Measurements from ENCODE around the gene PRSS8. TPM values are rescaled to one million over a fixed set of nuclear protein-coding genes. Genes with fewer than 3 reads are reported as not detected.
A peak's percentile ranks its signal among the peaks of the same experiment; 100 is the strongest.
"Not testable (repeated sequence)": the region's sequence is repeated elsewhere in the genome, so short reads cannot be mapped to it uniquely, and the experiment has no call there.

The PRSS8 gene
- total RNA-seq, 3 donors from 2014 or later (not counting 1 experiment from before 2014, with no cell fraction given): not detected

DNA sequence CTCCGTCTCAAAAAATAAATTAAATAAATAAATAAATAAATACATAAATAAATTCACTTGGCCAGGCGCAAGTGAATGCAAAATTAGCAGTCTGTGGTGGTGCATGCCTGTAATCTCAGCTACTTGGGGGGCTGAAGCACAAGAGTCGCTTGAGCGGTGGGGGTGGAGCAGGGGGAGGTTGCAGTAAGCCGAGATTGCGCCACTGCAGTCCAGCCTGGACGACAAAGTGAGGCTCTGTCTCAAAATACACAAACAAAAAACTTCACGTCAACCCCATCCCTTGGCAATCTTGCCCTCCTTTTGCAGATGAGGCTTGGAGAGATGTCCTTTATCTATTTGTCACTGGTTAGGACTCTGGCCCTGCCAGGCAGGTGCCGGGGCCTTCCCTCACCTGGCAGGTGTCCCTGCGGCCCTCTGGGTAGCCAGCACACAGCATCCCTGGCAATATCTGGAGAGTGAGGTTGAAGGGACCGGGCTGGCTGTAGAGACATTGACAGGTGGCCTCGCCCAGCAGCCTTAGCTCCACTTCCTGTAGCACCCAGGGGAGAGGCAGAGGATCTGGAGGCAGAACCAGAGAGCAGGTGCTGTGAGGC is 10.0 kb upstream of the PRSS8 start:
- TF ChIP-seq, protein P1, sequence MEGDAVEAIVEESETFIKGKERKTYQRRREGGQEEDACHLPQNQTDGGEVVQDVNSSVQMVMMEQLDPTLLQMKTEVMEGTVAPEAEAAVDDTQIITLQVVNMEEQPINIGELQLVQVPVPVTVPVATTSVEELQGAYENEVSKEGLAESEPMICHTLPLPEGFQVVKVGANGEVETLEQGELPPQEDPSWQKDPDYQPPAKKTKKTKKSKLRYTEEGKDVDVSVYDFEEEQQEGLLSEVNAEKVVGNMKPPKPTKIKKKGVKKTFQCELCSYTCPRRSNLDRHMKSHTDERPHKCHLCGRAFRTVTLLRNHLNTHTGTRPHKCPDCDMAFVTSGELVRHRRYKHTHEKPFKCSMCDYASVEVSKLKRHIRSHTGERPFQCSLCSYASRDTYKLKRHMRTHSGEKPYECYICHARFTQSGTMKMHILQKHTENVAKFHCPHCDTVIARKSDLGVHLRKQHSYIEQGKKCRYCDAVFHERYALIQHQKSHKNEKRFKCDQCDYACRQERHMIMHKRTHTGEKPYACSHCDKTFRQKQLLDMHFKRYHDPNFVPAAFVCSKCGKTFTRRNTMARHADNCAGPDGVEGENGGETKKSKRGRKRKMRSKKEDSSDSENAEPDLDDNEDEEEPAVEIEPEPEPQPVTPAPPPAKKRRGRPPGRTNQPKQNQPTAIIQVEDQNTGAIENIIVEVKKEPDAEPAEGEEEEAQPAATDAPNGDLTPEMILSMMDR (IDR thresholded peaks at IDR 0.05): no peak
- peaks cover 15 to 28% of the 10 kb centered on the region in 2 donors for H3K4me1 Mint-ChIP-seq
- H3K9me3 Mint-ChIP-seq: no peaks in the 10 kb centered on the region
- WGBS (ENCODE audit: insufficient coverage): 97% methylated on average over 9 of the region's 12 CpGs
- H3K36me3 Mint-ChIP-seq: no peaks in the 10 kb centered on the region
- no peaks in the 10 kb centered on the region for H3K27me3 ChIP-seq (ENCODE audit: control insufficient read depth, insufficient read depth, low read length)
- ATAC-seq (no peak), DNase-seq (peak in 1 of 2 donors; percentile 3)
- intact Hi-C loops (cut with micrococcal nuclease): no loop called here
- peaks cover 31% of the 10 kb centered on the region for H3K4me1 ChIP-seq (ENCODE audit: control insufficient read depth, insufficient read depth, low read length)
- H3K36me3 ChIP-seq (ENCODE audit: control insufficient read depth, insufficient read depth, low read length): no peaks in the 10 kb centered on the region
- no peaks in the 10 kb centered on the region for H3K9me3 ChIP-seq (ENCODE audit: control insufficient read depth, insufficient read depth, low read length)
- no peak overlapping the region for H3K27ac Mint-ChIP-seq
- no peak overlapping the region for H3K4me3 ChIP-seq (ENCODE audit: low read length)
- H3K27ac ChIP-seq (ENCODE audit: low read length): no peak overlapping the region
- no peak overlapping the region for H3K4me3 Mint-ChIP-seq
- peaks cover 0 to 7% of the 10 kb centered on the region in 2 donors for H3K27me3 Mint-ChIP-seq (ENCODE audit: low read depth in 2 of 2)

DNA sequence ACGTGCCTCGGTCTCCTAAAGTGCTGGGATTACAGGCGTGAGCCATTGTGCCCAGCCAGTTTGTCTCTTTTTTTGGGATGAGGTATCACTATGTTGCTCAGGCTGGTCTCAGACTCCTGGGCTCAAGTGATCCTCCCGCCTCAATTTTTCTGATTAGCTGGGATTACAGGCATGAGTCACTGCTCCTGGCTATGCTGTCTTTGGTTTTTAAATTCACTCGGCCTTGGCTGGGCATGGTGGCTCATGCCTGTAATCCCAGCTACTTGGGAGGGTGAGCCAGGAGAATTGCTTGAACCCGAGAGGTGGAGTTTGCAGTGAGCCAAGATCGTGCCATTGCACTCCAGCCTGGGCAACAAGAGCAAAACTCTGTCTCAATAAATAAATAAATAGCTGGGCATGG is 8.9 kb upstream of the PRSS8 start:
- not testable (repeated sequence) for H3K27ac Mint-ChIP-seq; H3K27ac ChIP-seq (ENCODE audit: low read length); H3K4me3 ChIP-seq (ENCODE audit: low read length); DNase-seq; ATAC-seq; H3K27me3 ChIP-seq (ENCODE audit: control insufficient read depth, insufficient read depth, low read length); H3K9me3 Mint-ChIP-seq; H3K36me3 Mint-ChIP-seq; H3K9me3 ChIP-seq (ENCODE audit: control insufficient read depth, insufficient read depth, low read length); H3K27me3 Mint-ChIP-seq (ENCODE audit: low read depth in 2 of 2); H3K36me3 ChIP-seq (ENCODE audit: control insufficient read depth, insufficient read depth, low read length)
- peak overlapping the region; percentile 82 for H3K4me3 Mint-ChIP-seq
- H3K4me1 ChIP-seq (ENCODE audit: control insufficient read depth, insufficient read depth, low read length): peaks cover 24% of the 10 kb centered on the region
- intact Hi-C loops (cut with micrococcal nuclease): loop anchor here (5.0 kb wide), 2 partner anchors 37 to 298 kb away; partner anchors contain the start of genes BCKDK and ZNF843
- 95% methylated on average over 7 of the region's 7 CpGs for whole genome bisulfite sequencing (ENCODE audit: insufficient coverage)
- H3K4me1 Mint-ChIP-seq: peaks cover 15 to 23% of the 10 kb centered on the region in 2 donors

DNA sequence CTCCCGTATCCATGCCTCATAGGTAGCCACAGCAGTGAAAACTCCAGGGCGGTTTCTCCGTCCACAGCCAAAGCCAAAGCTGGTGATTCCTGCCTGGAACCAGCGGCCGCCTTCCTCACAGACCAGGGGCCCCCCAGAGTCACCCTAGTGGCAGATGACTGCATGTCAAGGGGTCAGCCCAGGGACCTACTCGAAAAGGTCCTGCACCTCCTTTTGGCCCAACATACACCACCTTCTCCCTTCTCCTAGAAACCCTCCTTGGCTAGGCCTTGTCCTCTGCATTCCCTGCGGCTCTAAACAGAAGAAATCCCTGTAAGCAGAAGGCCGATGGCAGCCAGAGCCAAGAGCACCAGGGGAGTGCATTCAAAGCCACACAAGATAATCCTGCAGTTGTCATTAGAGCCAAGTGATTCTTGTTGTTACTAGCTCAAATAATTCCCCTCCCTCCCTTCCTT is 8.2 kb upstream of the PRSS8 start:
- H3K27me3 ChIP-seq (ENCODE audit: control insufficient read depth, insufficient read depth, low read length): no peaks in the 10 kb centered on the region
- peaks cover 19% of the 10 kb centered on the region for H3K4me1 ChIP-seq (ENCODE audit: control insufficient read depth, insufficient read depth, low read length)
- TF ChIP-seq, protein P1 (IDR thresholded peaks at IDR 0.05): no peak
- no peaks in the 10 kb centered on the region for H3K36me3 ChIP-seq (ENCODE audit: control insufficient read depth, insufficient read depth, low read length)
- peak in 1 of 2 donors; percentile 6 for DNase-seq
- WGBS (ENCODE audit: insufficient coverage): 95% methylated on average over 8 of the region's 8 CpGs
- intact Hi-C loops (cut with micrococcal nuclease): loop anchor here (2.0 to 5.0 kb wide), 3 partner anchors 36 to 299 kb away; partner anchors contain the start of genes BCKDK, HSD3B7 and ZNF843
- no peak overlapping the region for H3K4me3 ChIP-seq (ENCODE audit: low read length)
- H3K36me3 Mint-ChIP-seq: no peaks in the 10 kb centered on the region
- ATAC-seq: no peak
- no peaks in the 10 kb centered on the region for H3K9me3 Mint-ChIP-seq
- H3K27ac ChIP-seq (ENCODE audit: low read length): no peak overlapping the region
- peak overlapping the region; percentile 82 for H3K4me3 Mint-ChIP-seq
- peak overlapping the region; percentile 56 to 65 for H3K27ac Mint-ChIP-seq
- H3K27me3 Mint-ChIP-seq (ENCODE audit: low read depth in 2 of 2): peaks cover 0 to 7% of the 10 kb centered on the region in 2 donors
- peaks cover 15 to 22% of the 10 kb centered on the region in 2 donors for H3K4me1 Mint-ChIP-seq
- no peaks in the 10 kb centered on the region for H3K9me3 ChIP-seq (ENCODE audit: control insufficient read depth, insufficient read depth, low read length)

DNA sequence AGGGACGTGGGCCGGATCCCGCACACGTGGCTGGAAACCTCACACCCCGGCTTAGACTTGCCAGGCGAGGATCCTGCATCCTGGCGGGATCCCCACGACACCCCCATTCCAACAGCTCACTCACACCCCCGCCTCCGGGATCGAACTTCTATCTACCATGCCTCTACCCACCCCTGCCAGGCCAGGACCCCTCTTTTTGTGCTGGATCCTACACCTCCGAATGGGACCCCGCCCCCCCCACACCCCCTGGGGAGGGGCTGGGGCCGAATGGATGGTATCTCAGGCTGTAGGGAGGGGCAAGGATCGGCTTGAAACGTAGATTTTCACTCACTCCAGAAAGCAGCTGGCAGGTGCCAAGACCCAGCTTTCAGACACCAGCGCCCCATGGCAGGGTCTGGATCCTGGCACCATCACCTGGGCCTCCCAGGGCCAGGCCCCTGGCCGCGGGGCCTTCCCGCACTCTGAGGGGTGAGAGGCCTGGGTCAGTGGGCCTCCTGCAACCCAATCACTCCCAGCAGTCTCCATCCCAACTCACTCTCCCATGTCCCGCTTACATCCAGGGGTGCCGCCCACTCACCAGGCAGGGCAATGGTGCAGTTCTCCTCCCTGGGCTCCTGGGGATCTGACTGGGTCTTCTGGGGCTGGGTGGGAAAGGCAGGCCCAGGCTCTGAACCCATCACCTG is 7.6 kb upstream of the PRSS8 start:
- Mint-ChIP-seq H3K4me1 (peaks cover 15 to 22% of the 10 kb centered on the region in 2 donors), H3K36me3 (no peaks in the 10 kb centered on the region), H3K4me3 (peak overlapping the region; percentile 82), H3K27me3 (ENCODE audit: low read depth in 2 of 2) (peaks cover 0 to 7% of the 10 kb centered on the region in 2 donors), H3K27ac (peak overlapping the region; percentile 56 to 82), H3K9me3 (no peaks in the 10 kb centered on the region)
- DNase-seq (peak in 1 of 2 donors; percentile 19), ATAC-seq (no peak)
- intact Hi-C loops (cut with micrococcal nuclease): loop anchor here (2.0 to 5.0 kb wide), 3 partner anchors 36 to 299 kb away; partner anchors contain the start of genes BCKDK, HSD3B7 and ZNF843
- H3K9me3 ChIP-seq (ENCODE audit: control insufficient read depth, insufficient read depth, low read length): no peaks in the 10 kb centered on the region
- H3K27me3 ChIP-seq (ENCODE audit: control insufficient read depth, insufficient read depth, low read length): no peaks in the 10 kb centered on the region
- 77% methylated on average over 21 of the region's 22 CpGs for WGBS (ENCODE audit: insufficient coverage)
- H3K27ac ChIP-seq (ENCODE audit: low read length): peak overlapping the region; percentile 11
- TF ChIP-seq, protein P1 (IDR thresholded peaks at IDR 0.05): no peak
- no peaks in the 10 kb centered on the region for H3K36me3 ChIP-seq (ENCODE audit: control insufficient read depth, insufficient read depth, low read length)
- H3K4me3 ChIP-seq (ENCODE audit: low read length): peak overlapping the region; percentile 6
- H3K4me1 ChIP-seq (ENCODE audit: control insufficient read depth, insufficient read depth, low read length): peaks cover 19% of the 10 kb centered on the region

All from natural killer cell (primary cell).